K562 (cell line): ENCODE measurements around the gene MTMR4. TPM values are rescaled to one million over a fixed set of nuclear protein-coding genes. Genes with fewer than 3 reads are reported as not detected.

ENCODE experiments used
- ATAC-seq: fragments of 200-7000 bp; cut with Tn5 transposase; 3 replicates; pipeline ENCODE4 v1.9.1; 2020; ENCODE audit warnings: moderate library complexity
- BruUV-seq: library from RNA; stranded (reverse); fragments of 400-500 nt; replicated peaks from 2 replicates; lab custom pipeline; 2021; lab: Mats Ljungman, UMichigan
- CTCF ChIA-PET: fragments of 300-600 bp; formaldehyde crosslinking; extraction: SDS; loops from one replicate; lab custom pipeline; 2021; ENCODE audit warnings: low intra/inter-chr PET ratio; lab: Yijun Ruan, JAX
- POLR2A ChIA-PET: fragments of 300-600, 350-650 bp; sonication (Branson Sonifier 250); formaldehyde crosslinking; extraction: SDS; loops from one replicate; lab custom pipeline; 2021; ENCODE audit warnings: antibody characterized with exemption, inconsistent platforms; lab: Yijun Ruan, JAX
- DNase-seq, 4 experiments: peaks; one replicate each; pipeline versions ENCODE4 v3.0.0 to v3.0.0-alpha.2; 2011 to 2018; ENCODE audit warnings: low spot score in 3 of 4, mixed read lengths in 3 of 4; ENCODE audit errors: extremely low read depth in 1 of 4
- FAIRE-seq: peaks from 2 replicates; lab custom pipeline; 2011; peaks lifted over from hg19 to GRCh38; lab: Jason Lieb, UNC
- H2AFZ ChIP-seq: 2 replicates; pipeline ENCODE4 v1.6.0; 2011; ENCODE audit warnings: low read depth, low read length, control low read depth, inconsistent platforms
- H3K27ac ChIP-seq: fragments of 200-600 bp; 3 replicates; pipeline ENCODE4 v1.8.0; 2011; ENCODE audit warnings: low read depth, mild to moderate bottlenecking, control low read depth, inconsistent platforms, low read length, moderate library complexity, mixed read lengths; ENCODE audit errors: extremely low read depth
- H3K27me3 ChIP-seq, 2 experiments: fragments of 300-600 bp in 1 of 2; 2 replicates in 1 of 2; 3 replicates in 1 of 2; pipeline versions ENCODE4 v1.6.0 to v1.8.0; 2011; ENCODE audit warnings: inconsistent platforms in 2 of 2, low read length in 2 of 2, mild to moderate bottlenecking in 1 of 2, mixed read lengths in 1 of 2, moderate library complexity in 1 of 2; ENCODE audit not compliant: control insufficient read depth in 2 of 2, insufficient read depth in 2 of 2
- H3K36me3 ChIP-seq: fragments of 300-600 bp; 3 replicates; pipeline ENCODE4 v1.8.0; 2011; ENCODE audit warnings: mild to moderate bottlenecking, low read length, inconsistent platforms; ENCODE audit not compliant: control insufficient read depth, insufficient read depth
- H3K4me1 ChIP-seq, 2 experiments: fragments of 200-600 bp in 1 of 2; replicated peaks in 1 of 2; 2 replicates in 1 of 2; 3 replicates in 1 of 2; pipeline versions ENCODE4 v1.5.1 to v1.8.0; 2011; ENCODE audit warnings: inconsistent platforms in 2 of 2, low read length in 2 of 2, mild to moderate bottlenecking in 1 of 2, mixed read lengths in 1 of 2, moderate library complexity in 1 of 2; ENCODE audit not compliant: control insufficient read depth in 2 of 2, insufficient read depth in 2 of 2
- H3K4me2 ChIP-seq: 2 replicates; pipeline ENCODE4 v1.6.1; 2011; ENCODE audit warnings: low read length, control low read depth, inconsistent platforms, mixed read lengths; ENCODE audit not compliant: insufficient read depth
- H3K4me3 ChIP-seq: fragments of 200-600 bp; sonication (generic), shearing (Covaris generic); 2 replicates; pipeline ENCODE4 v1.5.1; 2016; ENCODE audit warnings: control low read depth, inconsistent platforms
- H3K79me2 ChIP-seq: fragments of 200-600 bp; 3 replicates; pipeline ENCODE4 v1.8.0; 2011; ENCODE audit warnings: low read length, inconsistent platforms; ENCODE audit not compliant: control insufficient read depth, insufficient read depth
- H3K9ac ChIP-seq, 2 experiments: 2 replicates each; pipeline versions ENCODE4 v1.6.0 to v1.6.1; 2011; ENCODE audit warnings: low read depth in 2 of 2, low read length in 2 of 2, control low read depth in 1 of 2, inconsistent platforms in 1 of 2, mild to moderate bottlenecking in 1 of 2, mixed read lengths in 1 of 2; ENCODE audit not compliant: insufficient read depth in 1 of 2
- H3K9me1 ChIP-seq: one replicate; pipeline ENCODE4 v1.6.0; 2011; ENCODE audit warnings: inconsistent platforms, mild to moderate bottlenecking, low read length, moderate library complexity; ENCODE audit not compliant: control insufficient read depth, insufficient read depth
- H3K9me3 ChIP-seq: replicated peaks from 2 replicates; pipeline ENCODE4 v1.5.1; 2011; ENCODE audit warnings: low read depth, low read length, inconsistent platforms; ENCODE audit not compliant: control insufficient read depth, insufficient read depth
- H4K20me1 ChIP-seq: replicated peaks from 2 replicates; pipeline ENCODE4 v1.6.1; 2011; ENCODE audit warnings: low read length, inconsistent platforms, mixed read lengths; ENCODE audit not compliant: control insufficient read depth, insufficient read depth
- HDAC6 ChIP-seq: IDR thresholded peaks from 2 replicates; pipeline ENCODE4 v1.6.1; 2012; ENCODE audit warnings: low read depth, mild to moderate bottlenecking, control low read depth, inconsistent platforms, low read length, moderate library complexity
- POLR2G ChIP-seq: fragments of 200-400 bp; formaldehyde crosslinking; IDR thresholded peaks from 2 replicates; pipeline ENCODE4 v1.6.1; 2017; ENCODE audit warnings: low read depth, mild to moderate bottlenecking, antibody characterized with exemption, low read length, moderate library complexity
- RBFOX2 ChIP-seq: fragments of 200-400 bp; formaldehyde crosslinking; IDR thresholded peaks from 2 replicates; pipeline ENCODE4 v1.6.1; 2017; ENCODE audit warnings: low read depth, mild to moderate bottlenecking, low read length, moderate library complexity
- TAF9B ChIP-seq: fragments of 450-650 bp; IDR thresholded peaks from 2 replicates; pipeline ENCODE4 v1.6.1; 2018; ENCODE audit warnings: mild to moderate bottlenecking; ENCODE audit not compliant: partially characterized antibody
- U2AF1 ChIP-seq: fragments of 200-400 bp; formaldehyde crosslinking; optimal IDR thresholded peaks from 2 replicates; pipeline ENCODE3; 2017; ENCODE audit warnings: mild to moderate bottlenecking, low read depth, low read length, moderate library complexity
- WGBS: fragments of 100-300 bp; shearing (Covaris generic); methylation state at CpG from one replicate; pipeline ENCODE4 v1.1.6; 2016; ENCODE audit warnings: low coverage, mixed read lengths; ENCODE audit not compliant: insufficient coverage; ENCODE audit errors: missing lambda C conversion rate; 5-methylcytosine and 5-hydroxymethylcytosine counted together
- in situ Hi-C: fragments of 300-500 bp; cut with MboI; formaldehyde crosslinking; loops from 4 replicates; pipeline ENCODE4 v1.15.0; 2018; ENCODE audit warnings: inconsistent platforms, mixed read lengths
- intact Hi-C: fragments of 100-400 bp; cut with micrococcal nuclease; formaldehyde crosslinking; loops from 2 replicates; pipeline ENCODE4 v1.14.2; 2022
- polyA plus RNA-seq, 8 experiments: library from polyadenylated mRNA; depleted of rRNA in 4 of 8; stranded (reverse) in 5 of 8; unstranded in 3 of 8; fragments of >200 nt; fragmentation: Nextera tagmentation in 2 of 8; fragmentation: Illumina TruSeq in 1 of 8; extraction: Ambion mirVana in 2 of 8; extraction: Trizol in 1 of 8; gene quantifications; 2 replicates each; pipeline versions ENCODE4 v1.2.1 to v1.2.3, GENCODE V29; 2011 to 2014; ENCODE audit warnings: inconsistent platforms in 1 of 8, missing spikeins in 1 of 8
- total RNA-seq, 7 experiments: library from RNA; depleted of rRNA in 6 of 7; stranded (reverse); fragments of >200 nt in 6 of 7; fragmentation: Illumina TruSeq in 2 of 7; extraction: Trizol in 2 of 7; gene quantifications; 2 replicates each; pipeline versions ENCODE4 v1.2.1 to v1.2.3, GENCODE V29; 2011 to 2021; ENCODE audit warnings: low replicate concordance in 1 of 7
- TF ChIP-seq, protein P1 (sequence below): fragments of 450-650 bp; formaldehyde crosslinking; IDR thresholded peaks from 2 replicates; pipeline ENCODE4 v1.4.0; 2020; ENCODE audit warnings: mild to moderate bottlenecking

MTMR4 gene
- total and polyA plus RNA-seq, 9 of the 15 experiments (the other 6 are each of a cell fraction or from before 2014, with no cell fraction given): 8.8 to 45.7 (median 28.7) TPM

GRCh38 chr17:58510075-58510474 lies 4.4 kb downstream of the MTMR4 start:
- H3K27me3 ChIP-seq: no peaks in the 10 kb centered on the region
- POLR2A ChIA-PET: interaction anchor here (1.3 kb wide), 1 partner anchor 9 kb away, joined by 3 read pairs; no protein-coding TSS in a partner anchor
- CTCF ChIA-PET: no interaction called here
- intact Hi-C loops: no loop called here
- H4K20me1 ChIP-seq: no peaks in the 10 kb centered on the region
- H3K79me2 ChIP-seq: peaks cover 15% of the 10 kb centered on the region
- ATAC-seq (no peak), FAIRE-seq (no peak), DNase-seq (no peak)
- BruUV-seq: no TSS peak
- H3K9ac ChIP-seq: no peak overlapping the region
- in situ Hi-C loops: no loop called here
- no peaks in the 10 kb centered on the region for H3K9me1 ChIP-seq
- 93% methylated on average over 5 of the region's 5 CpGs for WGBS
- no peak overlapping the region for H3K4me2 ChIP-seq
- peaks cover 81% of the 10 kb centered on the region for H3K36me3 ChIP-seq
- no peak overlapping the region for H3K27ac ChIP-seq
- H3K4me1 ChIP-seq: peaks cover 15 to 16% of the 10 kb centered on the region in 2 experiments
- no peak overlapping the region for H2AFZ ChIP-seq
- no peaks in the 10 kb centered on the region for H3K9me3 ChIP-seq
- no peak for TF ChIP-seq TAF9B
- TF ChIP-seq U2AF1: no peak
- H3K4me3 ChIP-seq: no peak overlapping the region

DNA sequence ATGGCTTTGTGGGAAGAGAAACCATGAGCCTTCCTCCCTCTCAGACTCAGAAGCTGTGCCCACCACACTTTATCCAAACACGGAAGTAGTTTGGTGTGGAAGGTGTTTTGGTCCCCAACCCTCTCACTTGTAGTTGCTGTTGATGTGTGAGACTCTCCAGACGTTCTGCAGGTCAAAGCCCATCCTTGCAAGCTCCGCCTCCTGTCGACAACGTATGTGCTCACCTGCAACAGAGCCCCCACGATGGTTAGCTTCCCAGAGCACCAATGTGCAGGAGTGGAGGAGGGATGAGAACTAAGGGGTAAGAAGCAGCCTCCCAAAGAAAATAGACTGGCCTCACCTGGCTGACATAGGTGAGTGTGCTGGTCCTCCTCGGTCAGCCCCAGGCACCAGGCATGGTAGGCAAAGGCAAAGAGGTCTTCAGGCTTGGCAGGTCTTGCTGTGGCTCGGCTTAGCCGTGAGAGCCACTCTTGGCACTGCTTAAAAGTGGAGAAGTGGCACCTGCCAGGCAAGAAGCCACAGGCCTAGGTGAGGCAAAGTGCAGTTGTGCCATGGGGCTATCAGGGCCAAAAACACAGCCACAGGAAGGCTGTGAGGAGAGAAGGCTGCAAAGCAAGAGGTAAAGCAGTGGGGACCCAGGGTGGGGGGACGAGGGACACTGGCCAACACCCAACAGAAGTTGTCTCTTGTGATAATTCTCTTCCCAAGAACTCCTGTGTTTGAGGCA lies 5.9 kb downstream of the MTMR4 start:
- in situ Hi-C loops: no loop called here

More for the DNA sequence above, 5.9 kb downstream of the MTMR4 start:
- H2AFZ ChIP-seq: no peak overlapping the region
- peaks cover 7% of the 10 kb centered on the region for H3K79me2 ChIP-seq
- DNase-seq (no peak), ATAC-seq (no peak), FAIRE-seq (no peak)
- no peak overlapping the region for H3K4me3 ChIP-seq
- H3K27ac ChIP-seq: no peak overlapping the region
- ChIA-PET POLR2A (interaction anchor here (0.6 to 1.1 kb wide), 3 partner anchors 9 to 17 kb away, joined by 4 to 5 read pairs (median 4); no protein-coding TSS in a partner anchor), CTCF (no interaction called here)
- peaks cover 2 to 6% of the 10 kb centered on the region in 2 experiments for H3K4me1 ChIP-seq
- H3K9ac ChIP-seq: no peak overlapping the region; a peak in 1 of 4 replicates
- no TSS peak for BruUV-seq
- H3K4me2 ChIP-seq: no peak overlapping the region
- intact Hi-C loops: no loop called here
- TF ChIP-seq, protein P1, sequence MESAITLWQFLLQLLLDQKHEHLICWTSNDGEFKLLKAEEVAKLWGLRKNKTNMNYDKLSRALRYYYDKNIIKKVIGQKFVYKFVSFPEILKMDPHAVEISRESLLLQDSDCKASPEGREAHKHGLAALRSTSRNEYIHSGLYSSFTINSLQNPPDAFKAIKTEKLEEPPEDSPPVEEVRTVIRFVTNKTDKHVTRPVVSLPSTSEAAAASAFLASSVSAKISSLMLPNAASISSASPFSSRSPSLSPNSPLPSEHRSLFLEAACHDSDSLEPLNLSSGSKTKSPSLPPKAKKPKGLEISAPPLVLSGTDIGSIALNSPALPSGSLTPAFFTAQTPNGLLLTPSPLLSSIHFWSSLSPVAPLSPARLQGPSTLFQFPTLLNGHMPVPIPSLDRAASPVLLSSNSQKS (CRISPR knock-in tag): no peak
- TF ChIP-seq RBFOX2 (peak; percentile 47), HDAC6 (no peak), POLR2G (0 out of 2 replicates have a peak, but pooled peaks have one; percentile 18)
- no peaks in the 10 kb centered on the region for H3K9me1 ChIP-seq
- H4K20me1 ChIP-seq: no peaks in the 10 kb centered on the region
- no peaks in the 10 kb centered on the region for H3K9me3 ChIP-seq
- peaks cover 93% of the 10 kb centered on the region for H3K36me3 ChIP-seq
- WGBS: 78% methylated on average over 10 of the region's 10 CpGs
- no peaks in the 10 kb centered on the region for H3K27me3 ChIP-seq
